HG03558 (cell line): Measurements from ENCODE around the gene GAS1.

ENCODE experiments used
- ATAC-seq: cut with Tn5 transposase; IDR thresholded peaks from one replicate; pipeline ENCODE4 v1.9.1; 2021; ENCODE audit warnings: moderate number of reproducible peaks; ENCODE audit not compliant: unreplicated experiment; ENCODE audit errors: extremely low read depth

The GAS1 gene

DNA sequence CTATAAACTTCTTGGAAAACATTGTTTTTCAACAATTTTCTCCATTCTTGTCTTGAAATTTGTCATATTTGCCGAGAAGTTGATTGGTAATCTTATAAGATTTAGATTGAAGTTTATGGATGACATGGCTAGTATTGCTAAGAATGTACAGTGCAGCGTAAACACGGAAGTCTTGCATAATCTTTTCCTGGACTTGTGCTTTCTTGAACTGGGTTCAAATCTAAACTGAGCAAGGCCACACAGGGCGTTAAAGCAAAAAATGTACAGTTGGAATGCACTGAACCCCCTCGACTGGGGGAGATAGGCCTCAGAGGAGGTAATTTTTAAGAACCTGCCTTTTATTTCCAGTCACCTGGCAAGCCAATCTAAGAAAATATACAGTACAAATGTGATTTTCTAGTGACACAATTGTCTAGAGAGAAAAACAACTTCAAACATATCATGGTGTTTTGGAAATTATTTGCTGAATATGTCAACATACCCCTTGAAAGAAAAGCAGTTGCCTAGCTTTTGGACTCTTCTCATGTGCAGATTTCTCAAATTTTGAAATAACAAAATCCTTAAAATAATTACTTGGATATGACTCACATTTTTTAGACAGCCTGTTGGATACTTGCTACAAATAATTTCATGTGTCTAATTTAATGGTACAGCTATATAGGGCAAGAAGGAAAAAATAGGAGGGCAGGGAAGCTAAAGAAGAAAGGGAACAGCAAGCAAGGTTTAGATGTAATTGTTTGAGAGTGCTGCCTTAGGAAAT lies 18.5 kb upstream of the GAS1 start:
- ATAC-seq = no peak

DNA sequence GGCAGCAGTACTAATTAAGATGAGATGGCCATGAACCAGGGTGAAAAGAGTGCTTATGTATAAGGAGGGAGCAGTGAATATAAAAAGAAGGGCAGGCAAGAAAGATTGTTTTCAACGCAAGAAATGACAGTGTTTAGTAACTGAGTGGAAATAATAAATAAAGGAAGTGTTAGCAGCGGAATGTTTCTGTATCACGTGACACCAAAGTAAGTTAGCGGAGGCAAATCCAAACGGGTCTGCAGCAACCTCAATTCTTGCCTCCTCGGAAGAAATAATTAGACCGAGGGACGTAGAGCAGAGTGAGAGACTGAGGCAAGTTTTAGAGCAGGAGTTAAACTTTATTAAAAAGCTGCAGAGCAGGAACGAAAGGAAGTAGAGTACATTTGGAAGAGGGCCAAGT lies 15.4 kb upstream of the GAS1 start:
- ATAC-seq = no peak

DNA sequence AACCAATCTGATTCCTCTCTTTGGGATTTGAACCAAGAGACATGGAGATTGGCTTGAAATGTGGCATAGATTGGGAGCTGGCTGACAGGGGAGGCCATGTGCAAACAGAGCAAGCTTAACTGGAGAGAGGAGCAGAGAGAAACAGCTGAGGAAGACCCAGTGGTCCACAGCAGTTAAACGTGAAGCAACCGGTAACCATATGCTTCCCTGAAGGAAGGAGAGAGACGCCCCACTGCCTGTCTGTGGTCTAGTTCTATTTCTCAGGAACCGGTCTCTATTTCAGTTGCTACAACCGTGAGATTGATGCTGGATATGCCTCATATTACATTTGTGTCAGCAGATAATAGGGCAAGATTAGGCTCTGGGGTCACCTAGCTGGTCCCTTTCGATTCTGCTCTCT lies 13.6 kb upstream of the GAS1 start:
- ATAC-seq = no peak

DNA sequence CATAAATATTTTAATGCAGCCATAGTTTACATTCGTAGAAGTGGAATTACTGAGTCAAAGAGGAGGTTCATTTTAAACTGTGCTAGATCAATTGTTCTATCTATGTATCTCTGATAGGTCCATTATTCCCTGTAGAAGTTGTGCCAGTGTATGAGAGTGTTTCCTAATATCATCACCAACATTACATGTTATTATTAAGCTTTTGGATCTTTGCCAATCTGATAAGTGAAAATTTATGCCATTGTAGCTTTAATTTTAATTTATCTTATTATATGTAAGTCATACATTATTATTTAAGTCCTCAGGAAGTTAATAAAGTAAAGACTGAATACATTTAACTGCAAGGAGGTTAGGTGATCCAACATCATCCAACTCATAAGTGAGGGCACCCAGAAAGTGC lies 10.9 kb upstream of the GAS1 start:
- ATAC-seq = no peak

- ATAC-seq = no peak
Measured at GRCh38 chr9:86955561-86955960, 8.3 kb upstream of the GAS1 start.

DNA sequence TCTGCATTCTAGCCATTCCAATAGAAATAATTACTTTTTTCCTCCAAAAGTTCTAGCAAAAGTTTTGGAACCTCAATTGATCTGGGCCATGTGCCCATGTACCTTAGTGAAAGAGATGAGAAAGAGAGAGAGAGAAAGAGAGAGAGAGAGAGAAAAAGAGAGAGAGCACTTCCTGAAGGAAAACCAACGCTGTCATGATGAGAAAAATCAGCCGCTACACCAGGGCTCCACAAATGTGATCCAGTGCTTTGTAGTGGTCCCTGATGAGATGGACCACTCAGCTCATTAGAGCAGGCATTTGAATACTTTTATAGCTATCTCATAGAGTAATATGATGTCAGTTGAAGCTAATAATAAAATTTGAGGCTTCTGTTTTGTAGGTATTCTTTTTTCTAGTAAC lies 7.7 kb upstream of the GAS1 start:
- ATAC-seq = no peak

- no peak for ATAC-seq
Measured at GRCh38 chr9:86953181-86953580, 5.9 kb upstream of the GAS1 start.

- peak; percentile 53 for ATAC-seq
Measured at GRCh38 chr9:86948074-86948929, 996 bp upstream of the GAS1 start.

DNA sequence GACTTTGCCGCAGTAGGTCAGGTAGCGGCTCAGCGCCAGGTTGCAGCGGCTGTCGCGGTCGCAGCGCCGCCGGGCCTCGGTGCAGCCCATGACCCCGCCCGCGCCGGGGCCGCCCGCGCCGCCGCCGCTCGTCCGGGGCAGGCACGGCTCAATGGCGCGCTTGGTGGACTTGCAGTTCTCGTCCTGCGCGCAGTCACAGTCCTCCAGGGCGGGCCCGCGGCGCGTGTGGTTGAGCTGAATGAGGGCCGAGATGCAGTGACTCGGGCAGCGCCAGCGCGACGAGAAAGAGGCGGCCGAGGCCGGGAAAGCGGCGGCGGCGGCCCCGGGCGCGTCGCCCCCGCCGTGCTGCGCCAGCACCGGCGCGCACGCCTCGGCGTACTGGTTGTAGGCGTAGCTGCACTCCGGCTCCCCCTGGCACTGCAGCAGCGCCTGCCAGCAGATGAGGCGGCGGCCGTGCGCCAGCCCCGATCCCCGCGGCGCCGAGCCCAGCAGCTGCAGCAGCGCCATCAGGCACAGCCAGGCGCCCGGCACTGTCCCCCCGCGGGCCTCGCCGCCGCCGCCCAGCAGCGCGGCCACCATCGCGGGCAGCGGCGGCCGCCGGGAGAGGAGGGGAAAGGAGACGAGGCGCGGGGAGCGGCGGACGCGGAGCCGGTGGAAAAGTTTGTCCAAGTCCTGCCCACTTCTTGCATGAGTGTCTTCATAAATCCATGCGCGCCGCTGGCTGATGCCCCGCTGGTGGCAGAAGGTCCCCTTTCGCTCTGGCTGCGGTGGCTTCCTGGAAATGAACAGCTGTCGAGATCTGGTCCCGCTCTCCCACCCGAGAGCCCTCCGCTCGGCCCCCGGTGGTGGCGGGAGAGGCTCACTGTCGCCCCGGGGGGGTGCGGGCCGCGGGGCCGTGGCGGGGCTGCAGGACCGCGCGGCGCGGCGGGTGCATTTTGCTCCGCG lies 833 bp downstream of the GAS1 start:
- no peak for ATAC-seq

GRCh38 chr9:86945728-86946200 lies 1.5 kb downstream of the GAS1 start:
- ATAC-seq = no peak

DNA sequence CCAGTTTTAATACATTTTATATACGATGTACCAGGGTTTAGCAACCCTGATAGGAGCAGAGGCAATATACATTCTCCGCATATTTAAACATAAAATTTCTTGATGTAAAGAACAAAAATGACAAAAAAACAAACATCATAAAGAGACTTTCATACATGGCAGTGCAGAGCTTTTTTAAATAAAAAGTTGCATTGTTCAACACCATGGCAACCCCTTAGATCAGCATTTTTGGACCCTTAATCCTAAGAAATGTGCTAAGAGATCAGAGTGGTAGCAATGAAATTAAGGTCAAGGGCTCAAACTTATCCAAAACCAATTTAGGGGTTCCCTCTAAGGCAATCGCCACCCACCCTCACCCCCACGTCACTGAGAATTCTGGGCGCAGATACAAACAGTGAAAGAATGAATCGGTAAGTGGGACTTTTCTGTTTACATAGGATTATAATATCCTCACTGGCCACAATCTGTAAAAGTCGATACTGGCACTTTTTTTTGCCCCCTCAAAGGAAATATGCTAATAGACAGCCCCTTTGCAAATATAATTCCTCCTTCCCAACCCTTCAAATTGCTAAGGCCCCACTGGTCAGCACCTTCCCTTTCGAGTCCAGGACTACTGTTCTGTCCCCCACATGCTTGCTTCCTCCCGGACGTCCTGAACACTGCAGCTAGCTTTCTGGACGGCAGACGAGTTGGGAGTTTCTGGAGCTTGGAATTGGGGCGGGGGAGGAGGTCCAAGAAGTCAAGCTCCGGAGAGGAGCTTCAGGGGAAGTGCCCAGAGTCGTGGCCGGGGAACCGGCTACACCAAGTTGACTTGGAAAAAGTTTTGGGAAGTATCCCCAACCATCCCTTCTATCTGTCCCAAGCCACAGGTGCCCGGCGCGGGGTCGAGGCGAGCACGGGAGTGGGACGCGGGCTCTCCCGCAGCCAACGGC lies 2.2 kb downstream of the GAS1 start:
- ATAC-seq = no peak

GRCh38 chr9:86943201-86944113 lies 3.8 kb downstream of the GAS1 start:
- no peak for ATAC-seq

GRCh38 chr9:86942281-86943200 lies 4.8 kb downstream of the GAS1 start:
- ATAC-seq = no peak

- ATAC-seq = no peak
Measured at GRCh38 chr9:86941197-86941596, 6.1 kb downstream of the GAS1 start.

- ATAC-seq = no peak
Measured at GRCh38 chr9:86940774-86941173, 6.5 kb downstream of the GAS1 start.

GRCh38 chr9:86939891-86940290 lies 7.4 kb downstream of the GAS1 start:
- ATAC-seq = no peak

- ATAC-seq = no peak
Measured at GRCh38 chr9:86939321-86939720, 8.0 kb downstream of the GAS1 start.
